ENCODE data around the gene DYDC2.

DYDC2 gene

DNA sequence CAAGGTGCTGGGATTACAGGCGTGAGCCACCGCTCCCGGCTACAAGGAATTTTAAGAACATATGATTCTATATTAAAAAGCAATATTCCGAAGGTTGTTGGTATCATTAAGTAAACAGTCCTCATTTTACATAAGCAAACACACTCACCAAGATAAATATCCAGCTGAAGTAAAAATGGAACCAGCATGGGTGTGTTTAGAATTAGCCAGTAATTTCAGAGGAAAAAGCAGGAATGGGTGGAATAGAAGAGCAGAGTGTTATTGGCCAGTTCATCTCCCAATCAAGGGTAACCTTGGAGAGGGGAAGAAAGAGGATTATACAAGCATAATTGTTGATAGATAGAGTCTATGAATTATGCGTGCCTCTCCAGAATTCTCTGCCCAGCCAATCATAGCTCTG is 35.4 kb upstream of the DYDC2 start:
- no peak for DNase-seq (ENCODE audit: low spot score)
- TF ChIP-seq, protein P1, sequence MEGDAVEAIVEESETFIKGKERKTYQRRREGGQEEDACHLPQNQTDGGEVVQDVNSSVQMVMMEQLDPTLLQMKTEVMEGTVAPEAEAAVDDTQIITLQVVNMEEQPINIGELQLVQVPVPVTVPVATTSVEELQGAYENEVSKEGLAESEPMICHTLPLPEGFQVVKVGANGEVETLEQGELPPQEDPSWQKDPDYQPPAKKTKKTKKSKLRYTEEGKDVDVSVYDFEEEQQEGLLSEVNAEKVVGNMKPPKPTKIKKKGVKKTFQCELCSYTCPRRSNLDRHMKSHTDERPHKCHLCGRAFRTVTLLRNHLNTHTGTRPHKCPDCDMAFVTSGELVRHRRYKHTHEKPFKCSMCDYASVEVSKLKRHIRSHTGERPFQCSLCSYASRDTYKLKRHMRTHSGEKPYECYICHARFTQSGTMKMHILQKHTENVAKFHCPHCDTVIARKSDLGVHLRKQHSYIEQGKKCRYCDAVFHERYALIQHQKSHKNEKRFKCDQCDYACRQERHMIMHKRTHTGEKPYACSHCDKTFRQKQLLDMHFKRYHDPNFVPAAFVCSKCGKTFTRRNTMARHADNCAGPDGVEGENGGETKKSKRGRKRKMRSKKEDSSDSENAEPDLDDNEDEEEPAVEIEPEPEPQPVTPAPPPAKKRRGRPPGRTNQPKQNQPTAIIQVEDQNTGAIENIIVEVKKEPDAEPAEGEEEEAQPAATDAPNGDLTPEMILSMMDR (IDR thresholded peaks at IDR 0.05; ENCODE audit: extremely low read depth, missing control alignments), result no peak

DNA sequence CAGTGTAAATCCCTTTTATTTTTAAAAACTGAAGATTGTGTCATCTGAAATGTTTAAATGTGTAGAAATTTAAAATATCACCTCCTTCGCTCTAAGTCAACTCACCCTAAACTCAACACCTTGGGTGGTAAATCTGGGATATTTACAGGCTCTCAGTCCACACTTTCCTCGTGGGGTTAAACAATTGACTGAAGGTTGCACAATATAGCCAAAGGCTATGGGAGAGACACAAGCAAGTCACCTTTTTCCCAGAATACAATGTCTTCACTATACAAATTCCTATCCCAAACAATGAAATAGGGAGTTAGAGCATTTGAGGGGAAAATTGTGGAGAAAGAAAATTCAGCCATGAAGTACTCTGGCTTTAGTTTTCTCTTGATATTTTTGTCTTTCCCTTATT is 34.4 kb upstream of the DYDC2 start:
- DNase-seq (ENCODE audit: low spot score), result no peak
- TF ChIP-seq, protein P1 (IDR thresholded peaks at IDR 0.05; ENCODE audit: extremely low read depth, missing control alignments), result no peak

DNA sequence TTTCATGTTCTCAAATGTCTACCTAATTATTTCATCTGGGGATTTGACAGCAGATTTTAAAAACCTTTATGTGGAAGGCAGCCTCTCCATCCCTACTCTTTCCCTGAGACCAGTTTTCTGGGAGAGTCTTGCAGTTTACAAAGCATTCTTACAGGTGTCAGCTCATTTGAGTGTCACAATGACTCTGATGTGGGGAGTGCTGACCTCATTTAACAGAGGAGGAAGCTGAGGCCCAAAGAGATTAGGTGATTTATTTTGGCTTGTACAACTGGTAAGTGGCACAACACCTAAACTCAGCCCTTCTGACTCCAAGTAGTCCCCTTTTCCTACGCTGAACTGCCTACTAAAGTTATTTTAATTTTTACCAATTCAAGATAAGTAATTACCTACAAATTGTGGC is 33.9 kb upstream of the DYDC2 start:
- TF ChIP-seq, protein P1 (IDR thresholded peaks at IDR 0.05; ENCODE audit: extremely low read depth, missing control alignments), result no peak
- no peak for DNase-seq (ENCODE audit: low spot score)

DNA sequence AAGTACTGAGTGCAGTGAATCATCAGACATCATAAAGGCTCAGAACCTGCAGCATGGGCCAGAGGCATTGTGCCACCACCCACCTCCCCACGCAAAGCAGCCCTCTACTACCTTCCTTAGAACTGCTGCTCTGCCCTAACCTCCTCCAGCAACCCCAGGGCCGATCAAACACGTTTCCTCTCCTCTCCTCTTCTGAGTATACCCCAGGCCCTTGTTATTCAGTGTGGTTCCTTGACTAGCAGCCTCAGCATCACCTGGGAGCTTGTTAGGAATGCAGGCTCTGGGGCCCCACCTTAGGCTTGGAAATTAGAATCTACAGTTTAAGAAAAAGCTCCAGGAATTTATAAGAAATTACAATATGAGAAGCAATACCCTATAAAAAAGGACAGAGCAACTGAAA is 33.3 kb upstream of the DYDC2 start:
- no peak for DNase-seq (ENCODE audit: low spot score)
- TF ChIP-seq, protein P1 (IDR thresholded peaks at IDR 0.05; ENCODE audit: extremely low read depth, missing control alignments), result no peak

DNA sequence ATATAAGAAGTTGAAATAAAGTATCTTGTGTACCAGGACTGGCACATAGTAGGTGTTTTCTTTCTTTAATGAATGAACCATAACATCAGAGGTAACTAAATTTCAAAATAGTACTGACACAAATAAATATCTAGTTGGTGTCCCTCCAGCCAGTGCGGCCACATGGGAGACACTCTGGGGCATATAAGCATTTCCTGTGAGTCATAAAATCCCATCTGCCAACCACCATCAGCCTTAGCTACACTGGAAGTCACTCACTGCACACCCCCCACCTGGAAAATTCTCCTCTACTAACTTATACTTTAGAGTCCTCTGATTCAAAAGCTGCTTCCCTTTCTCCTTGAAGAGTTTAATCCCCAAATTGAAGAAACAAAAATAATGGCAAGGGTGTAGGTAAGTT is 32.5 kb upstream of the DYDC2 start:
- no peak for DNase-seq (ENCODE audit: low spot score)

DNA sequence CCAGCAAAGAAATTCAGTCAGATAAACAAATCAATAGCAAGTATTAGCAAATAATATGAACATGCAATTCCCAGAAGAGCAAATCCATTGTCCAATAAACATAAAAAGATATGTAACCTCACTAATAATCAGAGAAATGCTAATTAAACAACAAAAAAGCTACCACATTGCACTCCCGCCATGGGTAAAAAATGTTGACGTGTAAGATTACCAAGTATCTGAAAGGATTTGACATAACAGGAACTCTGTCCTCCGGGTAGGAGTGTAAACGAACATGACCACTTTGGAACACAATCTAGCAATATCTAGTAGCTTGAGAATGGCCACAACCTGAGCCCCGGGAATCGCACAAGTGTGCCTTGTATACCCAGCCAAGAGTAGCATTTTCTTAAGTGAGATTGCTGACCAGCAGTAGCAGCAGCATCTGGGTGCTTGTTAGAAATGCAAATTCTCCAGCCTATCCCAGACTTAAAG is 31.7 kb upstream of the DYDC2 start:
- DNase-seq (ENCODE audit: low spot score), result no peak
- TF ChIP-seq, protein P1 (IDR thresholded peaks at IDR 0.05; ENCODE audit: extremely low read depth, missing control alignments), result no peak

More for the DNA sequence above, 32.5 kb upstream of the DYDC2 start:
- TF ChIP-seq, protein P1 (IDR thresholded peaks at IDR 0.05; ENCODE audit: extremely low read depth, missing control alignments), result no peak

DNA sequence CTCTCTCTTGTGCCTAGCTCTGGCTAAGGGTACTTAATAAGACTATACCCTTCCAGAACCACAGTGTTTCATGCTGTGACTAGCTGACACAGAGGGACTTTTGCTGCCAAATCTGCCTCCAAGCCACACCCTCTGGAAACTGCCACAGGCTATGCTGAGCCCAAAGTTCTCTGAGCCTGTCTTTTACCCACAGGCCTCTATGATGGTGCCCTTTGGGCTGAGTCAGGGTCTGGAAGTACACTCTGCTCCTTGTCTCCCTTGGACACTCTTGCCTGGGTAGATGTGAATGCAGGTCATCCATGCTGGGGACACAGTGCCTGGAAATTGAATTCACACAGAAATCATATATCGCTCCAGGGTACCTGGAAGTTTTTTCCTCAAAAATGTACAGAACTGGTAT is 22.6 kb upstream of the DYDC2 start:
- TF ChIP-seq, protein P1 (IDR thresholded peaks at IDR 0.05; ENCODE audit: extremely low read depth, missing control alignments), result no peak

More for the DNA sequence above, 22.6 kb upstream of the DYDC2 start:
- DNase-seq (ENCODE audit: low spot score), result no peak

Measured in GM20000 (cell line).